Naive B cell (primary cell): ENCODE measurements around the gene ASXL1. TPM values are rescaled to one million over a fixed set of nuclear protein-coding genes. Genes with fewer than 3 reads are reported as not detected.
"Not testable (repeated sequence)": the region's sequence is repeated elsewhere in the genome, so short reads cannot be mapped to it uniquely, and the experiment has no call there.

Source experiments
- ATAC-seq, 2 donors: fragments of 150-1000 bp; cut with Tn5 transposase; 2 replicates each; pipeline ENCODE4 v1.10.0; 2021; ENCODE audit warnings: low read depth in 2 of 2, mild to moderate bottlenecking in 2 of 2, moderate library complexity in 2 of 2
- DNase-seq: peaks from one replicate; pipeline ENCODE4 v3.0.0; 2022
- H3K27ac Mint-ChIP-seq, 6 donors: one replicate each; pipeline ENCODE4 v1.8.0; 2020 to 2022; ENCODE audit warnings: mild to moderate bottlenecking in 6 of 6, mixed read lengths in 6 of 6, moderate library complexity in 5 of 6, inconsistent platforms in 2 of 6
- H3K27me3 Mint-ChIP-seq, 3 donors: one replicate each; pipeline ENCODE4 v1.8.0; 2021 to 2022; ENCODE audit warnings: mixed read lengths in 3 of 3, mild to moderate bottlenecking in 1 of 3
- H3K36me3 Mint-ChIP-seq, 2 donors: one replicate each; pipeline ENCODE4 v1.8.0; 2020 to 2022; ENCODE audit warnings: mixed read lengths in 2 of 2, inconsistent platforms in 1 of 2, mild to moderate bottlenecking in 1 of 2
- H3K4me1 Mint-ChIP-seq, 3 donors: one replicate each; pipeline ENCODE4 v1.8.0; 2020 to 2022; ENCODE audit warnings: mixed read lengths in 3 of 3, inconsistent platforms in 1 of 3, mild to moderate bottlenecking in 1 of 3, moderate library complexity in 1 of 3
- H3K4me3 Mint-ChIP-seq, 8 donors: one replicate each; pipeline ENCODE4 v1.8.0; 2020 to 2022; ENCODE audit warnings: mild to moderate bottlenecking in 8 of 8, mixed read lengths in 8 of 8, moderate library complexity in 8 of 8, inconsistent platforms in 2 of 8
- H3K9me3 Mint-ChIP-seq, 7 donors: one replicate each; pipeline ENCODE4 v1.8.0; 2020 to 2022; ENCODE audit warnings: mixed read lengths in 7 of 7, mild to moderate bottlenecking in 5 of 7, inconsistent platforms in 2 of 7, moderate library complexity in 1 of 7
- polyA plus RNA-seq, 6 donors: library from polyadenylated mRNA; unstranded; fragments of 300-500 nt; fragmentation: Illumina TruSeq; gene quantifications; one replicate each; pipeline ENCODE4 v1.2.3, GENCODE V29; 2021; ENCODE audit warnings: low read depth in 6 of 6

Gene ASXL1
- 10 to 100 TPM in 4 of 6 donors, 1 to 10 TPM in 2; 9.4 to 22.6 (median 13.0) TPM for polyA plus RNA-seq

GRCh38 chr20:32357869-32358631 is at the start of gene ASXL1:
Gene ASXL1 (plus strand): TSS chr20:32358331. CDS start chr20:32358776, 445 bp downstream.
- no peaks in the 10 kb centered on the region for H3K36me3 Mint-ChIP-seq
- H3K4me3 Mint-ChIP-seq: peak within 1 kb of the TSS; percentile 81 to 100 (median 97)
- H3K27ac Mint-ChIP-seq: peak within 1 kb of the TSS; percentile 95 to 99 (median 98)
- peaks cover 38 to 51% (median 43%) of the 10 kb centered on the region in 3 donors for H3K4me1 Mint-ChIP-seq
- no peaks in the 10 kb centered on the region for H3K9me3 Mint-ChIP-seq
- peak; percentile 89 to 90 for ATAC-seq
- DNase-seq: peak; percentile 95
- no peaks in the 10 kb centered on the region for H3K27me3 Mint-ChIP-seq

DNA sequence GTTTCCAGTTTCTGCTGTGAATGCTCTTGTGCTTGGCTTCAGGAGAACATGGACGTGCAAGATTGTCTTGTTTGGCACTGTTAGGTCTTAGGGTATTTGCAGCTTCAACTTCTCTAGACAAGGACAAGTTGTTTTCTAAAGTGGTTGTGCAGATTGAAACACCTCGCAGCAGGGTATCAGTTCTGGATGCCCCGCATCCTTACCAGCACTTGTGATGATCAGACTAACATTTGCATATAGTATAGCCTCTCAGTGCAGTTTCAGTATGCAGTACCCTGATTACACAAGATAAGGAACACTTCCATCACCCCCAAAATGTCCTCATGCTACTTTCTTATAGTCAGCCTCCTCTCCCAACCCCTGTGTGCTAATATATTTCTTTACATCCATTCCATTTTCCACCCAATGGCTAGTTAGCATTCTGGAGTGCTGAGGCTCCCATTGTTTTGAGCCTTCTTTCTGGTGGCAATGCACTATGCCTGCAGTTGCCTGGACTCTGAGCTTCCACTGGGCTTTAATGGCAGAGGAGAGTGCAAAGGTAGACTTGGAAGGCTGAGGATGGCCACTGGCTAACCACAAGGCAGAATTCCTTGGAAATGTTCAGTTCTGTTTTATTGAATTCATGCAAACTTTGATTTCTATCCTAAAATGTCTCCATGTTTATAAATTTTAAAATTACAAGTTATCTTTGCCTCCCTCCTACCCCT is 45.3 kb upstream of the ASXL1 start:
- no peak for DNase-seq
- H3K27ac Mint-ChIP-seq: peak overlapping the region in 1 of 6 donors; percentile 82
- no peak for ATAC-seq
- H3K9me3 Mint-ChIP-seq: no peaks in the 10 kb centered on the region
- H3K36me3 Mint-ChIP-seq: peaks cover 26 to 37% of the 10 kb centered on the region in 2 donors
- no peaks in the 10 kb centered on the region for H3K27me3 Mint-ChIP-seq
- no peak overlapping the region for H3K4me3 Mint-ChIP-seq
- H3K4me1 Mint-ChIP-seq: peaks cover 13 to 19% (median 13%) of the 10 kb centered on the region in 3 donors

- Mint-ChIP-seq H3K4me3 (no peak overlapping the region), H3K27ac (peak overlapping the region in 3 of 6 donors; percentile 3 to 81 (median 67)), H3K4me1 (peaks cover 13 to 19% (median 13%) of the 10 kb centered on the region in 3 donors), H3K9me3 (no peaks in the 10 kb centered on the region), H3K27me3 (no peaks in the 10 kb centered on the region), H3K36me3 (peaks cover 34 to 46% of the 10 kb centered on the region in 2 donors)
- DNase-seq (no peak), ATAC-seq (no peak)
Observed at GRCh38 chr20:32314768-32315167, 43.4 kb upstream of the ASXL1 start.

- Mint-ChIP-seq H3K27me3 (no peaks in the 10 kb centered on the region), H3K27ac (peak overlapping the region in 3 of 6 donors; percentile 3 to 88 (median 35)), H3K9me3 (no peaks in the 10 kb centered on the region), H3K4me3 (no peak overlapping the region), H3K36me3 (peaks cover 29 to 42% of the 10 kb centered on the region in 2 donors), H3K4me1 (peaks cover 13 to 19% (median 13%) of the 10 kb centered on the region in 3 donors)
- ATAC-seq (no peak), DNase-seq (no peak)
Observed at GRCh38 chr20:32315399-32315798, 42.7 kb upstream of the ASXL1 start.

GRCh38 chr20:32315891-32316290 is 42.2 kb upstream of the ASXL1 start:
- H3K4me1 Mint-ChIP-seq: peaks cover 8 to 19% (median 13%) of the 10 kb centered on the region in 3 donors
- H3K4me3 Mint-ChIP-seq: no peak overlapping the region
- peak overlapping the region in 3 of 6 donors; percentile 41 to 91 (median 56) for H3K27ac Mint-ChIP-seq
- peaks cover 25 to 39% of the 10 kb centered on the region in 2 donors for H3K36me3 Mint-ChIP-seq
- ATAC-seq: no peak
- DNase-seq: no peak
- no peaks in the 10 kb centered on the region for H3K9me3 Mint-ChIP-seq
- H3K27me3 Mint-ChIP-seq: no peaks in the 10 kb centered on the region

DNA sequence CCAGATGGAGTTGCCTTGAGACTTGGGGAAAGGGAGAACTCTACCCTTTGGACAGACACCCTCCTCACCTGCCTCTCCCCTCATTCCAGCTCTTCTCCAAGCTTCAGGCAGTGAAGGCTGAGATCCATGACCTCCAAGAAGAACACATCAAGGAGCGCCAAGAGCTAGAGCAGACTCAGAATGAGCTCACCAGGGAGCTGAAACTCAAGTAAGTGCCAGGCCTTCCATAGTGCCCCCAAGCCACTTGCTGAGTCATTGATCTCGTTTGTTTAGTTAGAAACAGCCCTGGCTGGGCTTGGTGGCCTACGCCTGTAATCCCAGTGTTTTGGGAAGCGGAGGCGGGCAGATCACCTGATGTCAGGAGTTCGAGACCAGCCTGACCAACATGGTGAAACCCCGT is 41.5 kb upstream of the ASXL1 start:
- Mint-ChIP-seq H3K9me3 (no peaks in the 10 kb centered on the region), H3K4me3 (no peak overlapping the region), H3K27ac (peak overlapping the region in 2 of 6 donors; percentile 21 to 63), H3K4me1 (peaks cover 8 to 19% (median 13%) of the 10 kb centered on the region in 3 donors), H3K27me3 (no peaks in the 10 kb centered on the region), H3K36me3 (peaks cover 23 to 39% of the 10 kb centered on the region in 2 donors)
- DNase-seq (no peak), ATAC-seq (no peak)

DNA sequence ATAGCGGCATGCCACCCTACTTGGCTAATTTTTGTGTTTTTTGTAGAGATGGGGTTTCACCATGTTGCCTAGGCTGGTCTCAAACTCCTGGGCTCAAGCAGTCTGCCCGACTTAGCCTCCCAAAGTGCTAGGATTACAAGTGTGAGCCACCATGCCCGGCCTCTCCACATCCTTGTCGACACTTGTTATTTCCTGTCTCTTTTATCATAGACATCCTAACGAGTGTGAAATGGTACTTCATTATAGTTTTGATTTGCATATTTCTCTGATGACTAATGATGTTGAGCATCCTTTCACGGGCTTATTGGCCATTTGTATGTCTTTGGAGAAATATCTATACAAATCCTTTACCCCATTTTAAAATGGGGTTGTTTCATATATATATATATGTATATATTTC is 39.0 kb upstream of the ASXL1 start:
- H3K4me1 Mint-ChIP-seq: peaks cover 8 to 13% (median 8%) of the 10 kb centered on the region in 3 donors
- no peak overlapping the region for H3K4me3 Mint-ChIP-seq
- ATAC-seq: no peak
- no peak overlapping the region for H3K27ac Mint-ChIP-seq
- no peaks in the 10 kb centered on the region for H3K27me3 Mint-ChIP-seq
- no peaks in the 10 kb centered on the region for H3K9me3 Mint-ChIP-seq
- peaks cover 23 to 29% of the 10 kb centered on the region in 2 donors for H3K36me3 Mint-ChIP-seq
- DNase-seq: no peak

DNA sequence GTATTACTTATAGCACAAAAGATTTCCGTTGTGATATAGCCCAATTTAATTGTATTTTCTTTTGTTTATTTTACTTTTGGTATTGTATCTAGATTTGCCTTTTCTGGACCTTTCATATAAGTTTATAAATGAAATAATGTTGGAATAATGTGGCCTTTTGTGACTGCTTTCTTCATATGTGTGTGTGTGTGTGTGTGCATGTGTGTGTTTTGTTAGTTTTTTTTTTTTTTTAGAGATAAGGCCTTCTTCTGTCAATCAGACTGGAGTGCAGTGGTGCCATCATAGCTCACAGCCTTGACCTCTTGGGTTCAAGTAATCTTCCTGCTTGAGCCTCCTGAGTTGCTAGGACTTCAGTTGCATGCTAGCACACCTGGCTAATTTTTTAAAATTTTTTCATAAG is 37.8 kb upstream of the ASXL1 start:
- H3K27me3 Mint-ChIP-seq: no peaks in the 10 kb centered on the region
- peaks cover under 1 to 3% (median 1%) of the 10 kb centered on the region in 3 donors for H3K4me1 Mint-ChIP-seq
- peak overlapping the region in 1 of 6 donors; percentile 47 for H3K27ac Mint-ChIP-seq
- peaks cover 21 to 23% of the 10 kb centered on the region in 2 donors for H3K36me3 Mint-ChIP-seq
- no peaks in the 10 kb centered on the region for H3K9me3 Mint-ChIP-seq
- no peak overlapping the region for H3K4me3 Mint-ChIP-seq
- DNase-seq (no peak), ATAC-seq (no peak)

DNA sequence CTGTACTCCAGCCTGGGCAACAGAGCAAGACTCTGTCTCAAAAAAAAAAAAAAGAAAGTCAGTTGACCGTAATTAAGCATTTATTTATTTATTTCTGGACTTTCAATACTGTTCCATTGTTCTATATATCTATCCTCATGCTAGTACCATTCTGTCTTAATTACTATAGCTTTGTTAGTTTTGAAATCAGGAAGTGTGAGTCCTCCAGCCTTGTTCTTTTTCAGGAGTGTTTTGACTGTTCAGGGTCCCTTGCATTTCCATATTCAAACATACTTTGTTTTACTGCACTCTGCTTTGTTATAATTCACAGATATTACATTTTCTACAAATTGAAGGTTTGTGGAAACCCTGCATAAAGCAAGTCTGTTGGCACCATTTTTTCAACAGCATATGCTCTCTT is 36.7 kb upstream of the ASXL1 start:
- Mint-ChIP-seq H3K27ac (no peak overlapping the region), H3K27me3 (no peaks in the 10 kb centered on the region), H3K9me3 (no peaks in the 10 kb centered on the region), H3K4me1 (peaks cover 0 to 2% (median 0%) of the 10 kb centered on the region in 3 donors), H3K36me3 (peaks cover 12 to 17% of the 10 kb centered on the region in 2 donors), H3K4me3 (no peak overlapping the region)
- DNase-seq: no peak
- no peak for ATAC-seq

DNA sequence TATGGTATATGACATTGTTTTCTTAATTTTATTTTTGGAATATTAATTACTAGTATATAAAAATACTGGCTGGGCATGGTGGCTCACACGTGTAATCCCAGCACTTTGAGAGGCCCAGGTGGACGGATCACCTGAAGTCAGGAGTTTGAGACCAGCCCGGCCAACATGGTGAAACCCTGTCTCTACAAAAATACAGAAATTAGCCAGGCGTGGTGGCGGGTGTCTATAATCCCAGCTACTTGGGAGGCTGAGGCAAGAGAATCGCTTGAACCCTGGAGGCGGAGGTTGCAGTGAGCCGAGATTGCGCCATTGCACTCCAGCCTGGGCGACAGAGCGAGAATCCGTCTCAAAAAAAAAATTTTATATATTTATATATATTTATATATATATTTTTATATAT is 35.9 kb upstream of the ASXL1 start:
- peaks cover 14 to 17% of the 10 kb centered on the region in 2 donors for H3K36me3 Mint-ChIP-seq
- not testable (repeated sequence) for ATAC-seq, H3K9me3 Mint-ChIP-seq, H3K27me3 Mint-ChIP-seq, H3K4me3 Mint-ChIP-seq, H3K27ac Mint-ChIP-seq, DNase-seq, H3K4me1 Mint-ChIP-seq

- H3K9me3 Mint-ChIP-seq, ATAC-seq, H3K27me3 Mint-ChIP-seq, H3K27ac Mint-ChIP-seq, DNase-seq, H3K4me3 Mint-ChIP-seq, H3K4me1 Mint-ChIP-seq: not testable (repeated sequence)
- peaks cover 11% of the 10 kb centered on the region in 2 donors for H3K36me3 Mint-ChIP-seq
Observed at GRCh38 chr20:32323761-32324160, 34.4 kb upstream of the ASXL1 start.

DNA sequence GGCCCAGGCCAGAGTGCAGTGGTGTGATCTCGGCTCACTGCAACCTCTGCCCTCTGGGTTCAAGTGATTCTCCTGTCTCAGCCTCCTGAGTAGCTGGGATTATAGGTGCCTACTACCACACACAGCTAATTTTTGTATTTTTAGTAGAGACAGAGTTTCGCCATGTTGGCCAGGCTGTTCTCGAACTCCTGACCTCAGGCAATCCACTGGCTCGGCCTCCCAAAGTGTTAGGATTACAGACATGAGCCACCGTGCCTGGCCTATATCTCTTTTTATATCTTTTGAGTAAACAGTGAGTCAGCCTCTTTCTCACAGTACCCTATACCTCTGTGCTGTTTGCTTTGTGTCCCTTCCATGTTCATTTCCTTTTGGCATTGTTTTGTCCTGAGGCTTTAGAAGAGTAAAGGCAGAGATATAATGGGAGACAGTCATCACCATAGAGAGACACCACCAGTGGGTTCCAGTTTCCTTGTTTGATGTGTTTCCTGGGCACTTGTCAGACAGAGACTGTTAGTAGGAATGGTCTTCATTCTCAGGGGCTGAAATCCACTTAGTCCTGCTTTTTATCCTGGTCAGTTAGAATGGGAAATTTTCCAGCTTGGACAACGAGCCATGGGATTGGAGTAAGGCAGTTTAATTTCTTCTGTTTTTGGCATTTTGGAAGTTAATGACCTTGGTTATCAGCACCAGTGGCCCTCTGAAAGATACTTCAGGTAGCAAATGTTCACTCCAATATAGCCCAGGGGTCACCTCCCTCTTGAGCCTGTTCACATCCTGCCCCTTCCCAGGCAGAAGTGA is 32.2 kb upstream of the ASXL1 start:
- Mint-ChIP-seq H3K4me1 (no peaks in the 10 kb centered on the region), H3K4me3 (no peak overlapping the region), H3K9me3 (no peaks in the 10 kb centered on the region), H3K27me3 (no peaks in the 10 kb centered on the region), H3K27ac (peak overlapping the region in 3 of 6 donors; percentile 22 to 49 (median 32)), H3K36me3 (peaks cover 10 to 11% of the 10 kb centered on the region in 2 donors)
- ATAC-seq (no peak), DNase-seq (no peak)

DNA sequence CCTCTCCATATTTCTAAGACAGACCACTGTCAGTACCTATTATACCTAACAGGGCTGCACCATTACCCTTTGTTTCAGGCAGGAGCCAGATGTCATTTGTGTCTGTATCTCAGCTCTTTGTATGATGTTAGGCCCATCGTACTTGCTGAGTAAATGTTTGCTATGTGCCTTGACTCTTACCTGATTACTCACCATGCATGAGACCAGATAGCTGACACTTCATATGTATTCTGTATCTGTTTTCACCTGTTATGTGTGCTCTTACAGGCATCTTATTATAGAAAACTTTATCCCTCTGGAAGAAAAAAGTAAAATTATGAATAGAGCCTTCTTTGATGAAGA is 31.7 kb upstream of the ASXL1 start:
- peak overlapping the region in 2 of 6 donors; percentile 22 to 49 for H3K27ac Mint-ChIP-seq

More for the DNA sequence above, 31.7 kb upstream of the ASXL1 start:
- Mint-ChIP-seq H3K36me3 (peaks cover 10 to 11% of the 10 kb centered on the region in 2 donors), H3K9me3 (no peaks in the 10 kb centered on the region), H3K27me3 (no peaks in the 10 kb centered on the region), H3K4me1 (no peaks in the 10 kb centered on the region), H3K4me3 (no peak overlapping the region)
- no peak for DNase-seq
- no peak for ATAC-seq
